Body of pancreas (tissue), 4 donors: Measurements from ENCODE around the gene SAMD9L.

Experiments
- CTCF ChIP-seq, 7 experiments: fragments of 450-650 bp in 4 of 7; fragments of 200-600 bp in 3 of 7; sonication (generic) in 3 of 7; IDR thresholded peaks; one replicate each; pipeline ENCODE4 v1.5.1; 2016 to 2019; ENCODE audit warnings: antibody characterized with exemption in 7 of 7
- POLR2A ChIP-seq, 3 donors: fragments of 450-650 bp; IDR thresholded peaks; one replicate each; pipeline ENCODE4 v1.6.1; 2016; ENCODE audit warnings: antibody characterized with exemption in 3 of 3, mild to moderate bottlenecking in 2 of 3

GRCh38 chr7:93179173-93179572 lies 31.0 kb upstream of the SAMD9L start:
- no peak for TF ChIP-seq CTCF (IDR thresholded peaks at IDR 0.05)
- TF ChIP-seq POLR2A (IDR thresholded peaks at IDR 0.05): no peak
